HTR-8/SVneo (cell line): ENCODE measurements around the gene AFF3.

Experiments used
- DNase-seq: peaks from one replicate; pipeline ENCODE4 v3.0.0; 2011; ENCODE audit warnings: low spot score, mixed read lengths; ENCODE audit not compliant: insufficient read length
- FAIRE-seq: peaks from 2 replicates; lab custom pipeline; 2011; peaks lifted over from hg19 to GRCh38; lab: Jason Lieb, UNC

AFF3 gene

GRCh38 chr2:99613980-99614379, 528.4 kb downstream of the AFF3 start:
- DNase-seq (no peak), FAIRE-seq (no peak)

- DNase-seq (no peak), FAIRE-seq (no peak)
Measured at GRCh38 chr2:99611786-99612185, 530.6 kb downstream of the AFF3 start.

GRCh38 chr2:99611034-99611433, 531.4 kb downstream of the AFF3 start:
- DNase-seq (no peak), FAIRE-seq (no peak)

- FAIRE-seq (no peak), DNase-seq (no peak)
Measured at GRCh38 chr2:99609851-99610381, 532.5 kb downstream of the AFF3 start.

GRCh38 chr2:99608861-99609260, 533.5 kb downstream of the AFF3 start:
- FAIRE-seq = no peak
- DNase-seq = no peak

- FAIRE-seq (no peak), DNase-seq (no peak)
Measured at GRCh38 chr2:99607861-99608491, 534.4 kb downstream of the AFF3 start.

GRCh38 chr2:99607454-99607853, 534.9 kb downstream of the AFF3 start:
- DNase-seq (no peak), FAIRE-seq (no peak)

- no peak for DNase-seq
- FAIRE-seq = no peak
Measured at GRCh38 chr2:99605036-99605435, 537.4 kb downstream of the AFF3 start.

GRCh38 chr2:99602476-99602875, 539.9 kb downstream of the AFF3 start:
- FAIRE-seq = peak; percentile 23
- peak; percentile 46 for DNase-seq

GRCh38 chr2:99600981-99601651, 541.3 kb downstream of the AFF3 start:
- peak; percentile 53 for DNase-seq
- no peak for FAIRE-seq

GRCh38 chr2:99598441-99598840, 543.9 kb downstream of the AFF3 start:
- no peak for FAIRE-seq
- DNase-seq = no peak

GRCh38 chr2:99597616-99598015, 544.8 kb downstream of the AFF3 start:
- FAIRE-seq (no peak), DNase-seq (no peak)

GRCh38 chr2:99595373-99595772, 547.0 kb downstream of the AFF3 start:
- DNase-seq = no peak
- FAIRE-seq = no peak

GRCh38 chr2:99593692-99594427, 548.5 kb downstream of the AFF3 start:
- FAIRE-seq (no peak), DNase-seq (no peak)

GRCh38 chr2:99576775-99577174, 565.6 kb downstream of the AFF3 start:
- DNase-seq (no peak), FAIRE-seq (no peak)

GRCh38 chr2:99573634-99574251, 568.6 kb downstream of the AFF3 start:
- FAIRE-seq (no peak), DNase-seq (no peak)

GRCh38 chr2:99572373-99573164, 569.8 kb downstream of the AFF3 start:
- no peak for DNase-seq
- no peak for FAIRE-seq

- DNase-seq (no peak), FAIRE-seq (no peak)
Measured at GRCh38 chr2:99571954-99572353, 570.4 kb downstream of the AFF3 start.

GRCh38 chr2:99571533-99571932, 570.9 kb downstream of the AFF3 start:
- DNase-seq (no peak), FAIRE-seq (no peak)

- FAIRE-seq = no peak
Measured at GRCh38 chr2:99571021-99571420, 571.4 kb downstream of the AFF3 start.

More at GRCh38 chr2:99571021-99571420, 571.4 kb downstream of the AFF3 start:
- no peak for DNase-seq
